GM12878 (cell line): ENCODE measurements around the gene BLNK. TPM values are rescaled to one million over a fixed set of nuclear protein-coding genes. Genes with fewer than 3 reads are reported as not detected.

Source experiments
- ATAC-seq: fragments of 200-7000 bp; cut with Tn5 transposase; 3 replicates; pipeline ENCODE4 v1.9.1; 2020; ENCODE audit warnings: mild to moderate bottlenecking, moderate library complexity
- BruUV-seq: library from RNA; stranded (reverse); fragments of 400-500 nt; replicated peaks from 2 replicates; lab custom pipeline; 2021; lab: Mats Ljungman, UMichigan
- CTCF ChIA-PET: fragments of 300-600 bp; sonication (Branson Sonifier 250); formaldehyde crosslinking; extraction: SDS; loops from one replicate; lab custom pipeline; 2021; ENCODE audit warnings: inconsistent platforms; lab: Yijun Ruan, JAX
- POLR2A ChIA-PET: fragments of 350-600 bp; formaldehyde crosslinking; extraction: SDS; loops from one replicate; lab custom pipeline; 2021; ENCODE audit warnings: inconsistent platforms; lab: Charles Lee
- RAD21 ChIA-PET: fragments of 300-600 bp; sonication (Branson Sonifier 250); formaldehyde crosslinking; loops from one replicate; lab custom pipeline; 2023; ENCODE audit warnings: antibody characterized with exemption; ENCODE audit not compliant: unreplicated experiment; lab: Charles Lee
- SMC1A ChIA-PET: fragments of 300-600 bp; sonication (Branson Sonifier 250); formaldehyde crosslinking; loops from one replicate; lab custom pipeline; 2023; ENCODE audit not compliant: unreplicated experiment, uncharacterized antibody; lab: Charles Lee
- DNase-seq: peaks from one replicate; pipeline ENCODE4 v3.0.0-alpha.2; 2011; ENCODE audit warnings: low read depth, low spot score
- FAIRE-seq: peaks from 3 replicates; lab custom pipeline; 2011; peaks lifted over from hg19 to GRCh38; lab: Jason Lieb, UNC
- H2AFZ ChIP-seq: 2 replicates; pipeline ENCODE4 v1.6.0; 2011; ENCODE audit warnings: low read depth, low read length, control low read depth; ENCODE audit not compliant: control insufficient read depth
- H3K27ac ChIP-seq: 2 replicates; pipeline ENCODE4 v1.5.1; 2011; ENCODE audit warnings: control low read depth; ENCODE audit not compliant: control insufficient read depth, insufficient read depth
- H3K27me3 ChIP-seq, 2 experiments: replicated peaks in 1 of 2; 2 replicates each; pipeline versions ENCODE4 v1.6.0 to v1.6.1; 2011; ENCODE audit warnings: low read length in 1 of 2; ENCODE audit not compliant: control insufficient read depth in 2 of 2, insufficient read depth in 2 of 2
- H3K36me3 ChIP-seq, 2 experiments: 2 replicates each; pipeline ENCODE4 v1.5.1; 2011; ENCODE audit warnings: low read length in 1 of 2; ENCODE audit not compliant: control insufficient read depth in 2 of 2, insufficient read depth in 2 of 2
- H3K4me1 ChIP-seq: 2 replicates; pipeline ENCODE4 v1.6.1; 2011; ENCODE audit warnings: mild to moderate bottlenecking, low read length, moderate library complexity, mixed read lengths; ENCODE audit not compliant: control insufficient read depth, insufficient read depth
- H3K4me2 ChIP-seq: 2 replicates; pipeline ENCODE4 v1.6.0; 2011; ENCODE audit warnings: control low read depth; ENCODE audit not compliant: control insufficient read depth, insufficient read depth
- H3K4me3 ChIP-seq: fragments of 200-600 bp; sonication (generic); 2 replicates; pipeline ENCODE4 v1.5.1; 2016
- H3K79me2 ChIP-seq: 2 replicates; pipeline ENCODE4 v1.6.0; 2011; ENCODE audit warnings: low read length; ENCODE audit not compliant: control insufficient read depth, insufficient read depth
- H3K9ac ChIP-seq: 2 replicates; pipeline ENCODE4 v1.8.0; 2011; ENCODE audit warnings: low read length, control low read depth, mixed read lengths; ENCODE audit not compliant: control insufficient read depth, insufficient read depth
- H3K9me3 ChIP-seq: replicated peaks from 3 replicates; pipeline ENCODE4 v1.5.1; 2011; ENCODE audit warnings: mild to moderate bottlenecking, low read length; ENCODE audit not compliant: control insufficient read depth, insufficient read depth
- H4K20me1 ChIP-seq: 2 replicates; pipeline ENCODE4 v1.6.0; 2011; ENCODE audit not compliant: control insufficient read depth, insufficient read depth
- EED ChIP-seq: sonication (generic); IDR thresholded peaks from 2 replicates; pipeline ENCODE4 v1.6.1; 2016; ENCODE audit warnings: antibody characterized with exemption, low read depth
- KDM1A ChIP-seq: fragments of 200-600 bp; sonication (generic); IDR thresholded peaks from 2 replicates; pipeline ENCODE4 v1.6.1; 2016; ENCODE audit warnings: borderline replicate concordance
- NFIC ChIP-seq: IDR thresholded peaks from 2 replicates; pipeline ENCODE4 v1.6.1; 2012; ENCODE audit warnings: low read depth, mild to moderate bottlenecking, inconsistent platforms, low read length, moderate library complexity
- NFYB ChIP-seq: IDR thresholded peaks from 2 replicates; pipeline ENCODE4 v1.6.1; 2011; ENCODE audit warnings: low read depth, mild to moderate bottlenecking, low read length, improper control_type of control experiment, moderate library complexity; ENCODE audit not compliant: insufficient read depth
- POLR2A ChIP-seq: IDR thresholded peaks from 2 replicates; pipeline ENCODE4 v1.6.1; 2011; ENCODE audit warnings: low read depth, mild to moderate bottlenecking, low read length
- SREBF1 ChIP-seq: IDR thresholded peaks from 2 replicates; pipeline ENCODE4 v1.6.1; 2012; ENCODE audit warnings: mild to moderate bottlenecking, low read length
- TCF7 ChIP-seq: IDR thresholded peaks from 2 replicates; pipeline ENCODE4 v1.6.1; 2014; ENCODE audit warnings: antibody characterized with exemption, borderline replicate concordance
- WGBS: methylation state at CpG from one replicate; pipeline ENCODE4 v1.1.6; 2016; ENCODE audit warnings: low lambda C conversion rate; ENCODE audit not compliant: insufficient replicate concordance, insufficient coverage; ENCODE audit errors: missing lambda C conversion rate; 5-methylcytosine and 5-hydroxymethylcytosine counted together
- in situ Hi-C: fragments of 300-500 bp; cut with MboI; formaldehyde crosslinking; loops from 9 replicates; pipeline ENCODE4 v1.14.3; 2018; ENCODE audit warnings: mixed read lengths
- intact Hi-C: fragments of 100-400 bp; cut with micrococcal nuclease; formaldehyde crosslinking; loops from one replicate; pipeline ENCODE4 v1.14.2; 2022; ENCODE audit not compliant: unreplicated experiment
- polyA plus RNA-seq, 11 experiments: library from polyadenylated mRNA; depleted of rRNA in 4 of 11; unstranded in 6 of 11; stranded (reverse) in 5 of 11; fragments of >200 nt; fragmentation: Nextera tagmentation in 4 of 11; fragmentation: Illumina TruSeq in 1 of 11; extraction: Ambion mirVana in 4 of 11; extraction: Trizol in 1 of 11; gene quantifications; 1 replicate in 1 of 11; 2 replicates in 10 of 11; pipeline versions ENCODE4 v1.2.1 to v1.2.3, GENCODE V29; 2011 to 2016; ENCODE audit warnings: inconsistent platforms in 2 of 11, missing spikeins in 2 of 11, low read depth in 1 of 11
- total RNA-seq, 4 experiments: library from RNA; depleted of rRNA in 3 of 4; stranded (reverse); fragments of >200 nt in 3 of 4; fragmentation: Illumina TruSeq in 1 of 4; extraction: Trizol in 1 of 4; gene quantifications; 2 replicates each; pipeline versions ENCODE4 v1.2.1 to v1.2.3, GENCODE V29; 2013 to 2021

The BLNK gene
- total and polyA plus RNA-seq, 10 of the 15 experiments (the other 5 are each of a cell fraction or from before 2014, with no cell fraction given): 79.5 to 201 (median 139) TPM

- H3K4me3 ChIP-seq: no peak overlapping the region
- intact Hi-C loops: no loop called here
- H3K9me3 ChIP-seq: no peaks in the 10 kb centered on the region
- TF ChIP-seq NFYB: no peak
- no peak for TF ChIP-seq TCF7
- no peak for TF ChIP-seq EED
- TF ChIP-seq KDM1A: no peak
- peak; percentile 58; the same call in 1 of the 2 replicates for TF ChIP-seq POLR2A
- no peak for TF ChIP-seq NFIC
- BruUV-seq: no TSS peak
- POLR2A ChIA-PET: no interaction called here
- peaks cover 36 to 62% of the 10 kb centered on the region in 2 experiments for H3K36me3 ChIP-seq
- no peak overlapping the region for H3K27ac ChIP-seq
- no peak overlapping the region for H3K9ac ChIP-seq
- peaks cover 9% of the 10 kb centered on the region for H3K4me1 ChIP-seq
- no peak for FAIRE-seq
- DNase-seq: no peak
- peaks cover 6% of the 10 kb centered on the region for H3K79me2 ChIP-seq
- no peak overlapping the region for H3K4me2 ChIP-seq
- no peaks in the 10 kb centered on the region for H3K27me3 ChIP-seq
- WGBS: 93% methylated on average over 18 of the region's 19 CpGs
- in situ Hi-C loops: loop anchor here (5.0 kb wide), 1 partner anchor 70 kb away; no protein-coding TSS in a partner anchor
- no peaks in the 10 kb centered on the region for H4K20me1 ChIP-seq
- CTCF ChIA-PET: interaction anchor here (0.6 to 23.4 kb wide), 5 partner anchors 19 to 538 kb away, joined by 3 to 790 read pairs (median 4); no protein-coding TSS in a partner anchor
- ATAC-seq: no peak
- SMC1A ChIA-PET: interaction anchor here (1.9 to 12.1 kb wide), 3 partner anchors 43 to 107 kb away, joined by 7 to 424 read pairs (median 123); partner anchors contain the start of gene BLNK
- RAD21 ChIA-PET: interaction anchor here (0.8 to 14.2 kb wide), 5 partner anchors 40 to 210 kb away, joined by 3 to 428 read pairs (median 5); partner anchors contain the start of gene BLNK
- no peak overlapping the region for H2AFZ ChIP-seq
Measured at GRCh38 chr10:96227206-96227605, 44.2 kb downstream of the BLNK start.

- SMC1A ChIA-PET: interaction anchor here (0.6 to 12.1 kb wide), 3 partner anchors 62 to 74 kb away, joined by 3 to 424 read pairs (median 4); no protein-coding TSS in a partner anchor
- 98% methylated on average over 6 of the region's 6 CpGs for WGBS
- in situ Hi-C loops: loop anchor here (5.0 kb wide), 1 partner anchor 72 kb away; no protein-coding TSS in a partner anchor
- Histone ChIP-seq H3K9ac (no peak overlapping the region), H3K4me1 (peaks cover 5% of the 10 kb centered on the region), H3K4me3 (no peak overlapping the region), H3K4me2 (no peak overlapping the region), H3K9me3 (no peaks in the 10 kb centered on the region), H2AFZ (no peak overlapping the region), H3K27me3 (no peaks in the 10 kb centered on the region), H3K36me3 (peaks cover 42 to 67% of the 10 kb centered on the region in 2 experiments), H3K79me2 (peaks cover 4% of the 10 kb centered on the region), H3K27ac (no peak overlapping the region), H4K20me1 (no peaks in the 10 kb centered on the region)
- intact Hi-C loops: no loop called here
- RAD21 ChIA-PET: interaction anchor here (0.6 to 2.6 kb wide), 3 partner anchors 62 to 68 kb away, joined by 3 to 9 read pairs (median 3); no protein-coding TSS in a partner anchor
- no TSS peak for BruUV-seq
- TF ChIP-seq SREBF1: no peak
- TF ChIP-seq POLR2A: peak; percentile 41; the same call in 1 of the 2 replicates
- POLR2A ChIA-PET: no interaction called here
- CTCF ChIA-PET: interaction anchor here (1.2 to 23.4 kb wide), 2 partner anchors 20 to 70 kb away, joined by 3 to 790 read pairs; no protein-coding TSS in a partner anchor
- no peak for FAIRE-seq
- no peak for ATAC-seq
- DNase-seq: no peak
Measured at GRCh38 chr10:96225119-96225518, 46.2 kb downstream of the BLNK start.
